ENCODE results near the gene ANKMY1. TPM values are rescaled to one million over a fixed set of nuclear protein-coding genes. Genes with fewer than 3 reads are reported as not detected.

Gene ANKMY1
- total RNA-seq, 1 donor from 2014 or later: 5.6 TPM

GRCh38 chr2:240584486-240585031 lies 26.8 kb upstream of the ANKMY1 start:
- DNase-seq (peak; percentile 27), ATAC-seq (ENCODE audit: poor library complexity) (no peak)
- intact Hi-C loops (cut with DNase I): no loop called here

GRCh38 chr2:240583774-240584173 lies 26.0 kb upstream of the ANKMY1 start:
- ATAC-seq (ENCODE audit: poor library complexity) (no peak), DNase-seq (no peak)
- intact Hi-C loops (cut with DNase I): no loop called here

GRCh38 chr2:240582781-240583180 lies 25.0 kb upstream of the ANKMY1 start:
- no peak for ATAC-seq (ENCODE audit: poor library complexity)
- DNase-seq: no peak
- intact Hi-C loops (cut with DNase I): no loop called here

- ATAC-seq (ENCODE audit: poor library complexity): no peak
- no peak for DNase-seq
- intact Hi-C loops (cut with DNase I): no loop called here
Observed at GRCh38 chr2:240581811-240582210, 24.0 kb upstream of the ANKMY1 start.

GRCh38 chr2:240579771-240580614 lies 22.2 kb upstream of the ANKMY1 start:
- DNase-seq: peak; percentile 74
- ATAC-seq (ENCODE audit: poor library complexity): peak; percentile 76
- intact Hi-C loops (cut with DNase I): no loop called here

DNA sequence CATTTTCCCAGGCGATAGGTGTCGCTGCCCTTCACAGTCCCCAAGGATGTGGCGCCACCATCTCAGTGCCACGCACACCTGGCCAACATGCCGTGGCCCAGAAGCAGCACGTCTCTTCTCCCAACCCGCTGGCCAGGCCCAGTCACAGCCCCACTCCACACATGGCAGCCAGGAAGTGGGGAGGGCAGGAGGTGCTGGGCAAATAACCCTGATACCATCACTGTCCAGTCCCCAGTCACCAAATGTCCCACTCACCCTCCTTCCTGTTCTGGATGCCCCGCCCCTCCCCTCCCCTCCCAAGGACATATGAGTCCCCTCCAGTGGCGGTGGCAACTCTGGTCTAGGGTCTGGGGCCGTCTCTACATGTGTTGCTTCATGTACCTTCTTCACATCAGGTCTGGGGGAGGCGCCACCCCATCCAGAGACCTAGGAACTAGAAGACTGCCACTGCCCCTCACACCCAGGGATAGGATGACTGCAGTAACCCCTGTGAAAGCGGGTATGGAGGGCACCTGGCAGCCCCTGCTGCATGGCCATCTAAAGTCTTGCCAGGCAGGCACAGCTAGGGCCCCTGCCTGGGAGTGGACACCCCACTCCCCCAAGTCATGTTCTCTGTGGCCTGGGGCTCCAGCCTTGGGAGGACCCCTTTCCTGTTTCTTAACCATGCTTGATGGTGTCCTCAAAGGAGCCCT lies 21.4 kb upstream of the ANKMY1 start:
- DNase-seq: no peak
- intact Hi-C loops (cut with DNase I): no loop called here
- peak; percentile 3 for ATAC-seq (ENCODE audit: poor library complexity)

- peak; percentile 1 for ATAC-seq (ENCODE audit: poor library complexity)
- no peak for DNase-seq
Observed at GRCh38 chr2:240578488-240578887, 20.7 kb upstream of the ANKMY1 start.

DNA sequence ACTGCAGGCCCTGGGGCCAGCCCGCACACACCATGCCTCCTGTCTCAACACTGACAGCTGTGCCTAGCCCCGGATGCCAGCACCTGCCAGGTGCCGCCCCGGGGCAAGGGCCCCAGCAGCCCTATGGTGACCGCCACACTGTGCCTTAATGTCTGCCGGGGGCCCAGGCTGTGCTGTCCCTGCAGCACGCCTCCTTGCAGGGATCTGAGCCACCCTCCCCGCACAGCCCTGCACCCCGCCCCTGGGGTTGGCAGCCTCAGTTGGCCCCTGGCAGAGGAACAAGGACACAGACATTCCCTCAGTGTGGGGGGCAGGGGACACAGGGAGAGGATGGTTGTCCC lies 20.3 kb upstream of the ANKMY1 start:
- intact Hi-C loops (cut with DNase I): no loop called here
- DNase-seq (no peak), ATAC-seq (ENCODE audit: poor library complexity) (peak; percentile 12)

More at GRCh38 chr2:240578488-240578887, 20.7 kb upstream of the ANKMY1 start:
- intact Hi-C loops (cut with DNase I): no loop called here

DNA sequence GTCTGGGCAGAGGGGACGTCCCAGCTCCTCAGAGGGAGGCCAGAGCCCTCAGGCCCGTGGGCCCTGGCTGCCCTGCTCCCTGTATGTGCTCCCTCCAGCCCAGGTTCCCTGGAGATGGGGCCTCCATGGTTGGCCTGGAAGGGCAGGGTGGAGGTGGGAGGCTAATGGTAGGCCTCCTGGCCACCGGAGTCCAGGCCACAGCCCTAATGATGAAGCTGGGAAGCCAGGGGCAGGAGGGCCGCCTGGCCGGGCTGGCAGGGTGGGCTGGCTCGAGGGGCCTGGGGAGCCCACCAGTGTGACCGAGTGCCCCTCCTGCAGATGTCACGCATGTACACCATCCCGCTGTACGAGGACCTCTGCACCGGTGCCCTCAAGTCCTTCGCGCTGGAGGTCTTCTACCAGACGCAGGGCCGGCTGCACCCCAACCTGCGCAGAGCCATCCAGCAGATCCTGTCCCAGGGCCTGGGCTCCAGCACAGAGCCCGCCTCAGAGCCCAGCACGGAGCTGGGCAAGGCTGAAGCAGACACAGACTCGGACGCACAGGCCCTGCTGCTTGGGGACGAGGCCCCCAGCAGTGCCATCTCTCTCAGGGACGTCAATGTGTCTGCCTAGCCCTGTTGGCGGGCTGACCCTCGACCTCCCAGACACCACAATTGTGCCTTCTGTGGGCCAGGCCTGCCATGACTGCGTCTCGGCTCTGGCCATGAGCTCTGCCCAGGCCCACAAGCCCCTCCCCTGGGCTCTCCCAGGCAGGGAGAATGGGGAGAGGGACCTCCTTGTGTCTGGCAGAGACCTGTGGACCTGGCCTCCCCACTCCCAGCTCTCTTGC lies 19.7 kb upstream of the ANKMY1 start:
- DNase-seq (no peak), ATAC-seq (ENCODE audit: poor library complexity) (no peak)
- intact Hi-C loops (cut with DNase I): no loop called here

- intact Hi-C loops (cut with DNase I): no loop called here
- ATAC-seq (ENCODE audit: poor library complexity): no peak
- peak; percentile 40 for DNase-seq
Observed at GRCh38 chr2:240576436-240577205, 18.8 kb upstream of the ANKMY1 start.

DNA sequence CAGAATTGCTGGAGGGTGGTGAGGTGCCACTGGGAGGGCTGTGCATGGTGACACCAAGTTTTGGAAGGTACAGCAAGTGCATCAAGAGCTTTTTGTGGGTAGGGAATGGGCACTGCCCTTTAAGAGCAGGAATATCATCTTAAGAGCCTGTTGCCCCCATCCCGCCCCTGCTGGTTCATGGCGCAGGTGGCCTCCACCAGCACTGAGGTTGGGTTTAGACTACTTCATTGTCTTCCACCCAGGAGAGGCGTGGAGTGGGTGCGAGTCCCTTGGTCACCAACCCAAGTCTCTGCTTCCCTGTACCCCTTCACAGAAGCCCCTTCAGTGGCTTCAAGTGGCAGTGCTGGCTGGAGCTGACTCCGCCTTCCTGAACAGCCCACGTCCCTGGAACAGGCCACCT lies 18.2 kb upstream of the ANKMY1 start:
- ATAC-seq (ENCODE audit: poor library complexity) (no peak), DNase-seq (no peak)
- intact Hi-C loops (cut with DNase I): no loop called here

GRCh38 chr2:240575101-240575965 lies 17.5 kb upstream of the ANKMY1 start:
- intact Hi-C loops (cut with DNase I): no loop called here
- DNase-seq (peak; percentile 22), ATAC-seq (ENCODE audit: poor library complexity) (no peak)

- intact Hi-C loops (cut with DNase I): no loop called here
- ATAC-seq (ENCODE audit: poor library complexity) (no peak), DNase-seq (peak; percentile 46)
Observed at GRCh38 chr2:240574386-240575100, 16.8 kb upstream of the ANKMY1 start.

DNA sequence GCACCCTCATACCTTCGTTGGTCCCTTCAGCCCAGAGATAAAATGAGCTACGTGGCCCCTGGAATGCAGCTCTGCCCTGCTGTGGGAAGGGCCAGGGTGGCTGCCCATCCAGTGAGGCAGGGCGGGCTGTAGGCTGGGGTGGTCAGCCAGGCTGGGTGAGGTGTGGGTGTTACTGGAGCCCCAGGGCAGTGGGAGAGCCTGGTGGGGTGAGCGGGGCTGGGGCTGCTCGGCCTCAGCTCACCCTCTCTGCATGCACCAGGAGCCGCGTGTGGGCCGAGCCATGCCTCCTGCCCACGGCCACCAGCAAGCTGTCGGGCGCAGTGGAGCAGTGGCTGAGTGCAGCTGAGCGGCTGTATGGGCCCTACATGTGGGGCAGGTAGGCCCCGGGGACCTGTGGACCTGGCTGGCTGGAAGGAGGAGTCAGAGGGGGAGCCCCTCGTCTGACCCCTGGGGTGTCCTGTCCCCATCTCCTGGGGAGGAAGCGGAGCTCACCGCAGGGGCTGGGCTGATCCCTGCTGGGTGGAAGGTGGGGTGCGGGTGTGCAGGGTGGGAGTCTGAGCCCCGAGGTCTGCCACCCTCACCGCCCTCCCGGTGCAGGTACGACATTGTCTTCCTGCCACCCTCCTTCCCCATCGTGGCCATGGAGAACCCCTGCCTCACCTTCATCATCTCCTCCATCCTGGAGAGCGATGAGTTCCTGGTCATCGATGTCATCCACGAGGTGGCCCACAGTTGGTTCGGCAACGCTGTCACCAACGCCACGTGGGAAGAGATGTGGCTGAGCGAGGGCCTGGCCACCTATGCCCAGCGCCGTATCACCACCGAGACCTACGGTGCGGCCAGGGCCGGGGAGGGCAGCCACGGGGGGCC lies 16.0 kb upstream of the ANKMY1 start:
- peak; percentile 43 for DNase-seq
- intact Hi-C loops (cut with DNase I): no loop called here

GRCh38 chr2:240573071-240573515 lies 15.3 kb upstream of the ANKMY1 start:
- ATAC-seq (ENCODE audit: poor library complexity) (no peak), DNase-seq (peak; percentile 44)
- intact Hi-C loops (cut with DNase I): no loop called here

More for the DNA sequence above, 16.0 kb upstream of the ANKMY1 start:
- no peak for ATAC-seq (ENCODE audit: poor library complexity)

All from Right ventricle myocardium superior (tissue), 1 donor.